Neuronal stem cell (in vitro differentiated cells): ENCODE data around the gene DNAJC7.

Source experiments
- DNase-seq: peaks from one replicate; pipeline ENCODE4 v3.0.0-alpha.2; 2013; ENCODE audit warnings: low spot score
- H2AFZ ChIP-seq: one replicate; pipeline ENCODE4 v1.6.1; 2013; ENCODE audit warnings: mild to moderate bottlenecking, low read length, inconsistent platforms
- H2AK5ac ChIP-seq: 2 replicates; pipeline ENCODE4 v1.6.1; 2013; ENCODE audit warnings: low read depth, mild to moderate bottlenecking, inconsistent platforms, low read length, moderate library complexity, mixed read lengths
- H2BK120ac ChIP-seq: 2 replicates; pipeline ENCODE4 v1.6.1; 2013; ENCODE audit warnings: low read depth, mild to moderate bottlenecking, inconsistent platforms, low read length, moderate library complexity, mixed read lengths
- H2BK12ac ChIP-seq: one replicate; pipeline ENCODE4 v1.6.1; 2013; ENCODE audit warnings: low read length, inconsistent platforms
- H2BK15ac ChIP-seq: 2 replicates; pipeline ENCODE4 v1.6.1; 2013; ENCODE audit warnings: mild to moderate bottlenecking, low read length, inconsistent platforms, mixed read lengths
- H2BK5ac ChIP-seq: one replicate; pipeline ENCODE4 v1.6.1; 2013; ENCODE audit warnings: inconsistent platforms, mild to moderate bottlenecking, low read length, moderate library complexity
- H3K14ac ChIP-seq: one replicate; pipeline ENCODE4 v1.6.1; 2013; ENCODE audit warnings: low read length, inconsistent platforms
- H3K18ac ChIP-seq: 2 replicates; pipeline ENCODE4 v1.6.1; 2013; ENCODE audit warnings: low read length, inconsistent platforms
- H3K23ac ChIP-seq: 2 replicates; pipeline ENCODE4 v1.6.1; 2013; ENCODE audit warnings: low read depth, mild to moderate bottlenecking, mixed read lengths, low read length, inconsistent platforms; ENCODE audit not compliant: poor library complexity
- H3K27ac ChIP-seq: replicated peaks from 3 replicates; pipeline ENCODE4 v1.5.1; 2013; ENCODE audit warnings: low read length, inconsistent platforms
- H3K27me3 ChIP-seq, 3 experiments: 2 replicates each; pipeline ENCODE4 v1.6.1; 2013; ENCODE audit warnings: low read length in 3 of 3, mild to moderate bottlenecking in 2 of 3, inconsistent platforms in 1 of 3, low read depth in 1 of 3, mixed read lengths in 1 of 3, moderate library complexity in 1 of 3; ENCODE audit not compliant: control insufficient read depth in 3 of 3, insufficient read depth in 3 of 3
- H3K36me3 ChIP-seq, 2 donors: replicated peaks in 1 of 2; 2 replicates each; pipeline ENCODE4 v1.6.1; 2013; ENCODE audit warnings: low read length in 2 of 2; ENCODE audit not compliant: control insufficient read depth in 2 of 2, insufficient read depth in 2 of 2
- H3K4ac ChIP-seq: 2 replicates; pipeline ENCODE4 v1.6.1; 2013; ENCODE audit warnings: inconsistent platforms, mild to moderate bottlenecking, low read length, moderate library complexity
- H3K4me1 ChIP-seq, 2 donors: 1 replicate in 1 of 2; 2 replicates in 1 of 2; pipeline ENCODE4 v1.6.1; 2013; ENCODE audit warnings: low read length in 2 of 2, low read depth in 1 of 2; ENCODE audit not compliant: control insufficient read depth in 2 of 2, insufficient read depth in 1 of 2
- H3K4me2 ChIP-seq: one replicate; pipeline ENCODE4 v1.6.1; 2013; ENCODE audit warnings: mild to moderate bottlenecking, low read length, inconsistent platforms; ENCODE audit not compliant: insufficient read depth, poor library complexity, severe bottlenecking
- H3K4me3 ChIP-seq, 2 donors: 2 replicates each; pipeline ENCODE4 v1.5.1; 2013; ENCODE audit warnings: low read length in 2 of 2, mild to moderate bottlenecking in 2 of 2, inconsistent platforms in 1 of 2, moderate library complexity in 1 of 2
- H3K79me1 ChIP-seq: one replicate; pipeline ENCODE4 v1.6.1; 2013; ENCODE audit warnings: low read depth, mild to moderate bottlenecking, inconsistent platforms, low read length, moderate library complexity
- H3K9ac ChIP-seq: one replicate; pipeline ENCODE4 v1.6.1; 2013; ENCODE audit warnings: mild to moderate bottlenecking, low read depth, low read length, inconsistent platforms; ENCODE audit not compliant: poor library complexity
- H3K9me3 ChIP-seq, 2 donors: replicated peaks in 1 of 2; 2 replicates each; pipeline versions ENCODE3 to v1.6.1; 2013; ENCODE audit warnings: low read length in 2 of 2, mild to moderate bottlenecking in 2 of 2, inconsistent platforms in 1 of 2, low read depth in 1 of 2, mixed read lengths in 1 of 2, moderate library complexity in 1 of 2; ENCODE audit not compliant: control insufficient read depth in 2 of 2, insufficient read depth in 1 of 2
- H4K8ac ChIP-seq: one replicate; pipeline ENCODE4 v1.6.1; 2013; ENCODE audit warnings: low read depth, mild to moderate bottlenecking, inconsistent platforms, low read length, moderate library complexity
- H4K91ac ChIP-seq: one replicate; pipeline ENCODE4 v1.6.1; 2013; ENCODE audit warnings: low read length, low read depth, mild to moderate bottlenecking, inconsistent platforms; ENCODE audit not compliant: poor library complexity
- WGBS, 2 donors: extraction: QIAGEN DNeasy Blood & Tissue Kit; methylation state at CpG; one replicate each; pipeline ENCODE4 v1.1.7; 2013; ENCODE audit warnings: missing lambda C conversion rate in 2 of 2, mixed read lengths in 1 of 2; ENCODE audit not compliant: insufficient read length in 2 of 2, insufficient replicate concordance in 1 of 2; ENCODE audit errors: extremely low coverage in 2 of 2; 5-methylcytosine and 5-hydroxymethylcytosine counted together

DNAJC7 gene

DNA sequence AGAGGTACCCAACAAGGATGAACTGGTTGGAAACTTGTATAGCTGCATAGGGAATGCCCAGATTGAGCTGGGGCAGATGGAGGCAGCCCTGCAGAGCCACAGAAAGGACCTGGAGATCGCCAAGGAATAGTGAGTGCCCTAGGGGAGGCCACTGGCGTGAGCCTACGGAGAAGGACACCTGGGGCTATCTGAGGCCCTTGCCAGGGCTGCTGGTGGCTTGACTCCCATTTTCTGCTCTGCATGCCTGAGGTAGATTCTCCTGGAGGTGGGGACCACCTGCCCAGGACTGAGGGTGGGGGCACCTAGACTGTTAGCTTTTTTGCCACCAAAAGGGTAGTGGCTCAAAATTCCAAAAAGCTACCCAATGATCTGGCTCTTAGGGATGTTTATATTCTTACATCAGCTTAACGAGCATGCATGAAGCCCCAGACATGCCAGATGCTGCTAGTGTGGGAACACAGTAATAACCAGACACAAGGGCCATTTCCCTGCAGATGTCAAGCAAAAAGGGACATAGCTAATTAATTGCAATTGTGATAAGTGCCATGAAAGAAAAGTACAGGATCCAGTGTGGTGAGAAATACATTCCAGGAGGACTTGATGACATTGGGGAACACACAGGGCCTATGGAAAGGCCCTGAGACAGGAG, 78.1 kb downstream of the DNAJC7 start:
- H3K14ac ChIP-seq, result no peak overlapping the region
- H3K4ac ChIP-seq, result no peak overlapping the region
- no peak overlapping the region for H2AFZ ChIP-seq
- no peak overlapping the region for H2AK5ac ChIP-seq
- no peak overlapping the region for H2BK120ac ChIP-seq
- no peak overlapping the region for H3K23ac ChIP-seq
- H2BK12ac ChIP-seq, result no peak overlapping the region
- no peak overlapping the region for H2BK15ac ChIP-seq
- DNase-seq, result no peak
- H3K27ac ChIP-seq, result no peak overlapping the region
- H3K18ac ChIP-seq, result no peak overlapping the region
- no peak overlapping the region for H2BK5ac ChIP-seq
- no peak overlapping the region for H3K4me2 ChIP-seq
- no peak overlapping the region for H3K9ac ChIP-seq
- H3K27me3 ChIP-seq, result no peaks in the 10 kb centered on the region
- no CpG with 5 or more reads among the region's 4 CpGs for WGBS, 2 donors
- H3K9me3 ChIP-seq, result no peaks in the 10 kb centered on the region
- H3K4me3 ChIP-seq, result no peak overlapping the region
- peaks cover 19 to 48% of the 10 kb centered on the region in 2 donors for H3K36me3 ChIP-seq
- no peak overlapping the region for H4K91ac ChIP-seq
- H4K8ac ChIP-seq, result no peak overlapping the region
- no peaks in the 10 kb centered on the region for H3K4me1 ChIP-seq
- no peaks in the 10 kb centered on the region for H3K79me1 ChIP-seq

DNA sequence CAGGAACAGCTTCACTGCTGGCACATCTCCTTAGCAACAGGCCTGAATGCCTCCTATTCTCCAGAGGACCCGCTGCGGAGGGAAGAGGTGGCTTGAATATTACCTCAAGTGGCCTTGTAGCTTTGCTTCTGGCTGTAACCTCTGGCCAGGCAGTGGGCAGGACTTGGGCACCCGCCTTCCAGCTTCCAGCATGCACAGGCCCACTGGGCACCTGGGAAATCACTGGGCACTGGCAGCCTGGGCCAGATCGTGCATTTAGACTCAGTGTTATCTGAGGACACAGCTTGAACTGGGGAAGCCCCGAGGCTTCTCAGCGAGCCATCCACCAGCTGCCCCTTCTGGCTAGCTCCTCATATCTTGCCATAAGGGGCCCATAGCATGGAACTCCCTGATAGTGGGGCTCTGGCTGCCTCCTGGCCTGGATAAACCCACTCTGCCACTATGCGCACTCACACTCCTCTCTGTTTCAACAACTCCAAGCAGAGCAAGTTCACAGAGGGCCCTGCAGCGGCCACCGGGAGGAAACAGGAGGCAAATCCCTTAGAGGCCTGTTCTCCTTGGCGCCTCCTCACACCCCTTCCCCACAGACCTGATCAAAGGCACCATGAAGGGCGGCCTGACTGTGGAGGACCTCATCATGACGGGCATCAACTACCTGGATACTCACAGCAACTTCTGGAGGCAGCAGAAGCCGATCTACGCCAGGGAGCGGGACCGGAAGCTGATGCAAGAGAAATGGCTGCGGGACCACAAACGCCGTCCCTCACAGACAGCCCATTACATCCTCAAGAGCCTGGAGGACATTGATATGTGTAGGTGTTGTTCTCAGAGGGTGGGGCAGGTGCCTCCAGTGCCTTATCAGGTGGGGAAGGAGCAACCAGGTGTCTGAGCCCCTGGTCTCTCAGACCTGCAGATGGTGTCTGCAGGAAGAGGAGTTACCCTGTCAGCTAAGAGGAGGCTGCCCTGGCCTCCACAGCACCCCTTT, 79.0 kb downstream of the DNAJC7 start:
- no peak overlapping the region for H3K4me3 ChIP-seq
- peaks cover 19 to 48% of the 10 kb centered on the region in 2 donors for H3K36me3 ChIP-seq
- no peaks in the 10 kb centered on the region for H3K9me3 ChIP-seq
- H3K14ac ChIP-seq, result no peak overlapping the region
- WGBS, 2 donors, result no CpG with 5 or more reads among the region's 19 CpGs
- H3K9ac ChIP-seq, result no peak overlapping the region
- H4K91ac ChIP-seq, result no peak overlapping the region
- H2AK5ac ChIP-seq, result no peak overlapping the region
- H2BK12ac ChIP-seq, result no peak overlapping the region
- no peaks in the 10 kb centered on the region for H3K27me3 ChIP-seq
- no peak overlapping the region for H3K27ac ChIP-seq
- H2BK5ac ChIP-seq, result peak overlapping the region; percentile 47
- H3K18ac ChIP-seq, result no peak overlapping the region
- no peaks in the 10 kb centered on the region for H3K79me1 ChIP-seq
- no peak overlapping the region for H4K8ac ChIP-seq
- H2AFZ ChIP-seq, result no peak overlapping the region
- H3K4me1 ChIP-seq, result no peaks in the 10 kb centered on the region
- H3K4me2 ChIP-seq, result no peak overlapping the region
- DNase-seq, result no peak
- H3K23ac ChIP-seq, result no peak overlapping the region
- no peak overlapping the region for H3K4ac ChIP-seq
- no peak overlapping the region for H2BK15ac ChIP-seq
- H2BK120ac ChIP-seq, result no peak overlapping the region

DNA sequence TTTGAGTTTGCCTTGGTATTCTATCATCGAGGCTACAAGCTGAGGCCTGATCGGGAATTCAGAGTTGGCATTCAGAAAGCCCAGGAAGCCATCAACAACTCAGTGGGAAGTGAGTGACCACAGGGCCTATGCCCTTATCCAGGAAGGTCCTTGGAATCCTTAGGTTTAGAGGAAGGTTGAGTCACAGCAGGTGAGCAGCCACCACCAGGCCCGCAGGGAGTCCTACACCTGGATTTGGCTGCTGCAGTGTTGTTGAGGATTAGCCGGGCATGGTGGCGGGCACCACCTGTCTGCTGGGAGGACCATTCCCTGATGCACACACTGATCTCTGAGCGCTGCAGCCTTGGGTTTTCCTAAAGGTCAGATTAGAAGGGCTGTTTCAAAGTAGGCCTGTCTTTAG, 81.6 kb downstream of the DNAJC7 start:
- Histone ChIP-seq H3K18ac (no peak overlapping the region), H3K4me2 (no peak overlapping the region), H3K36me3 (peaks cover 19 to 48% of the 10 kb centered on the region in 2 donors), H3K9me3 (no peaks in the 10 kb centered on the region), H3K4me1 (peaks cover 2 to 3% of the 10 kb centered on the region in 2 donors), H2AK5ac (no peak overlapping the region), H4K91ac (no peak overlapping the region), H3K14ac (no peak overlapping the region), H3K79me1 (no peaks in the 10 kb centered on the region), H2AFZ (no peak overlapping the region), H2BK12ac (no peak overlapping the region), H2BK15ac (no peak overlapping the region), H3K23ac (no peak overlapping the region), H3K27ac (no peak overlapping the region), H2BK120ac (no peak overlapping the region), H2BK5ac (no peak overlapping the region), H3K4me3 (no peak overlapping the region), H3K27me3 (no peaks in the 10 kb centered on the region), H3K9ac (no peak overlapping the region), H3K4ac (no peak overlapping the region), H4K8ac (no peak overlapping the region)
- DNase-seq, result no peak
- no CpG with 5 or more reads among the region's 6 CpGs for WGBS, 2 donors

DNA sequence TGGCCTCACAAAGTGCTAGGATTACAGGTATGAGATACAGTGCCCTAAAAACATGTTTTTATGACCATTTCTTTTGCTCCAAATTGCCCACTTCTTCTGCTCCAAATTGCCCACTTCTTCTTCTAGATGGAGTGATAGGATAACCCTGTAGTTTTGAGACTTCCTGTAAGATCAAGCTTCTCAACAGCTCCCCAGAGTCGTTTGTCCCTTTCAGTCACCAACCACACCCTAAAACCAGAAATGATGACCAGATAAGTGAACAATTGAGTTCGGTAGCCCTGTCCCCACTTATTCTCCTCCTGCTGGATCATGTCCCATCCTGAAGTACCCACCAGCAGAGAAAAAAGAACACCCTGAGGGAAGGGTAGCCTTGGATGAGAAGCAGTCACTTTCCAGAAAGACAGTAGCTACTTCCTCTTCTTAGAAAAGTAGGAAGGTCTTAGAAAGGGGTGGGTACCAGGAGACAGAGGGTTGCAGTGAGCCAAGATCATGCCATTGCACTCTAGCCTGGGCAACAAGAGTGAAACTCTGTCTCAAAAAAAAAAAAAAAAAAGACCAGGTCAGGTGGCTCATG, 84.3 kb downstream of the DNAJC7 start:
- Histone ChIP-seq H2AK5ac (no peak overlapping the region), H2AFZ (no peak overlapping the region), H3K36me3 (peaks cover 14 to 29% of the 10 kb centered on the region in 2 donors), H3K9ac (no peak overlapping the region), H2BK120ac (no peak overlapping the region), H3K4me2 (no peak overlapping the region), H2BK5ac (no peak overlapping the region), H3K4ac (no peak overlapping the region), H3K4me1 (peaks cover 2 to 11% of the 10 kb centered on the region in 2 donors), H3K79me1 (no peaks in the 10 kb centered on the region), H2BK12ac (no peak overlapping the region), H3K23ac (no peak overlapping the region), H2BK15ac (no peak overlapping the region), H3K14ac (no peak overlapping the region), H4K8ac (no peak overlapping the region), H3K27me3 (no peaks in the 10 kb centered on the region), H4K91ac (no peak overlapping the region), H3K27ac (no peak overlapping the region), H3K9me3 (no peaks in the 10 kb centered on the region), H3K18ac (no peak overlapping the region), H3K4me3 (no peak overlapping the region)
- no peak for DNase-seq
- no CpG with 5 or more reads among the region's 2 CpGs for WGBS, 2 donors
